Suprapubic skin (tissue), 4 donors: Measurements from ENCODE around the gene ITPKB.

Experiments used
- CTCF ChIP-seq, 2 donors: fragments of 200-600 bp in 1 of 2; fragments of 450-650 bp in 1 of 2; sonication (generic) in 1 of 2; IDR thresholded peaks; one replicate each; pipeline ENCODE4 v1.5.1; 2016 to 2019; ENCODE audit warnings: antibody characterized with exemption in 2 of 2, mild to moderate bottlenecking in 1 of 2, moderate library complexity in 1 of 2
- POLR2A ChIP-seq, 2 donors: fragments of 450-650 bp; IDR thresholded peaks; one replicate each; pipeline ENCODE4 v1.6.1; 2017; ENCODE audit warnings: antibody characterized with exemption in 2 of 2, mild to moderate bottlenecking in 2 of 2, moderate library complexity in 2 of 2
- POLR2AphosphoS5 ChIP-seq, 3 donors: sonication (generic); formaldehyde crosslinking; IDR thresholded peaks; one replicate each; pipeline ENCODE4 v1.6.1; 2017; ENCODE audit warnings: antibody characterized with exemption in 3 of 3

- TF ChIP-seq CTCF (IDR thresholded peaks at IDR 0.05) (no peak), POLR2AphosphoS5 (IDR thresholded peaks at IDR 0.05) (peak in 1 of 3 donors; percentile 49), POLR2A (IDR thresholded peaks at IDR 0.05) (peak in 1 of 2 donors; percentile 57)
These were observed 74.5 kb downstream of the ITPKB start for GRCh38 chr1:226664413-226665101.
